IMR-90 (cell line): ENCODE results near the gene LRRC61. TPM values are rescaled to one million over a fixed set of nuclear protein-coding genes. Genes with fewer than 3 reads are reported as not detected.

Experiments used
- ATAC-seq: fragments of 200-7000 bp; cut with Tn5 transposase; 2 replicates; pipeline ENCODE4 v1.9.1; 2020; ENCODE audit warnings: low read depth, mild to moderate bottlenecking, moderate library complexity
- BruUV-seq: library from RNA; stranded (reverse); fragments of 400-500 nt; replicated peaks from 2 replicates; lab custom pipeline; 2021; lab: Mats Ljungman, UMichigan
- CTCF ChIA-PET: fragments of 300-600 bp; formaldehyde crosslinking; extraction: SDS; loops from one replicate; lab custom pipeline; 2021; ENCODE audit warnings: antibody characterized with exemption; lab: Yijun Ruan, JAX
- POLR2A ChIA-PET: fragments of 300-600 bp; sonication (Branson Sonifier 250); formaldehyde crosslinking; loops from one replicate; lab custom pipeline; 2022; ENCODE audit warnings: antibody characterized with exemption; ENCODE audit not compliant: unreplicated experiment; lab: Charles Lee
- DNase-seq: peaks from one replicate; pipeline ENCODE4 v3.0.0; 2013
- H2AFZ ChIP-seq: replicated peaks from 2 replicates; pipeline ENCODE3; 2013; ENCODE audit warnings: low read length, mild to moderate bottlenecking; ENCODE audit not compliant: poor library complexity
- H2AK5ac ChIP-seq: 2 replicates; pipeline ENCODE4 v1.6.1; 2013; ENCODE audit warnings: low read depth, low read length, inconsistent platforms
- H2AK9ac ChIP-seq: replicated peaks from 2 replicates; pipeline ENCODE3; 2013; ENCODE audit warnings: mild to moderate bottlenecking, low read depth, low read length, moderate library complexity; ENCODE audit not compliant: poor library complexity
- H2BK120ac ChIP-seq: 2 replicates; pipeline ENCODE4 v1.6.1; 2013; ENCODE audit warnings: low read depth, low read length, inconsistent platforms
- H2BK15ac ChIP-seq: 3 replicates; pipeline ENCODE4 v1.6.1; 2013; ENCODE audit warnings: low read depth, low read length, inconsistent platforms
- H2BK20ac ChIP-seq: 2 replicates; pipeline ENCODE4 v1.6.1; 2013; ENCODE audit warnings: low read depth, mild to moderate bottlenecking, inconsistent platforms, low read length, moderate library complexity
- H2BK5ac ChIP-seq: 2 replicates; pipeline ENCODE4 v1.6.1; 2013; ENCODE audit warnings: mild to moderate bottlenecking, low read depth, low read length, inconsistent platforms; ENCODE audit not compliant: poor library complexity, severe bottlenecking
- H3K14ac ChIP-seq: replicated peaks from 2 replicates; pipeline ENCODE4 v1.6.1; 2013; ENCODE audit warnings: low read depth, low read length, inconsistent platforms
- H3K18ac ChIP-seq: 2 replicates; pipeline ENCODE4 v1.6.1; 2013; ENCODE audit warnings: low read depth, low read length, control low read depth
- H3K23ac ChIP-seq: 2 replicates; pipeline ENCODE4 v1.6.1; 2013; ENCODE audit warnings: low read depth, low read length, inconsistent platforms
- H3K27ac ChIP-seq: 2 replicates; pipeline ENCODE4 v1.5.1; 2013; ENCODE audit warnings: mild to moderate bottlenecking, control low read depth, low read length; ENCODE audit not compliant: insufficient read depth
- H3K27me3 ChIP-seq: 2 replicates; pipeline ENCODE4 v1.6.1; 2013; ENCODE audit warnings: low read length; ENCODE audit not compliant: control insufficient read depth, insufficient read depth
- H3K36me3 ChIP-seq: 2 replicates; pipeline ENCODE4 v1.6.1; 2013; ENCODE audit warnings: low read length, mixed read lengths; ENCODE audit not compliant: control insufficient read depth, insufficient read depth
- H3K4ac ChIP-seq: 2 replicates; pipeline ENCODE4 v1.6.1; 2013; ENCODE audit warnings: low read depth, low read length, inconsistent platforms
- H3K4me1 ChIP-seq: 2 replicates; pipeline ENCODE4 v1.6.1; 2013; ENCODE audit warnings: low read length, mixed read lengths; ENCODE audit not compliant: control insufficient read depth, insufficient read depth
- H3K4me2 ChIP-seq: 2 replicates; pipeline ENCODE4 v1.6.1; 2013; ENCODE audit warnings: low read depth, mild to moderate bottlenecking, control low read depth, low read length, moderate library complexity
- H3K4me3 ChIP-seq: 2 replicates; pipeline ENCODE4 v1.5.1; 2013; ENCODE audit warnings: low read depth, mild to moderate bottlenecking, control low read depth, low read length, moderate library complexity; ENCODE audit not compliant: insufficient read depth
- H3K56ac ChIP-seq: 2 replicates; pipeline ENCODE4 v1.6.1; 2013; ENCODE audit warnings: low read length, inconsistent platforms; ENCODE audit not compliant: insufficient read depth; ENCODE audit errors: extremely low read depth
- H3K79me1 ChIP-seq, 2 experiments: 2 replicates each; pipeline ENCODE4 v1.6.1; 2013; ENCODE audit warnings: low read length in 2 of 2, inconsistent platforms in 1 of 2, low read depth in 1 of 2
- H3K9ac ChIP-seq: 2 replicates; pipeline ENCODE4 v1.6.1; 2013; ENCODE audit warnings: low read depth, low read length, control low read depth
- H3K9me1 ChIP-seq: 2 replicates; pipeline ENCODE4 v1.6.1; 2013; ENCODE audit warnings: low read length, inconsistent platforms; ENCODE audit not compliant: insufficient read depth
- H3K9me3 ChIP-seq: 2 replicates; pipeline ENCODE4 v1.6.1; 2013; ENCODE audit warnings: low read length; ENCODE audit not compliant: control insufficient read depth, insufficient read depth
- H4K20me1 ChIP-seq: 2 replicates; pipeline ENCODE4 v1.6.1; 2013; ENCODE audit warnings: low read length, inconsistent platforms; ENCODE audit not compliant: insufficient read depth
- H4K5ac ChIP-seq: 2 replicates; pipeline ENCODE4 v1.6.1; 2013; ENCODE audit warnings: mild to moderate bottlenecking, low read depth, low read length, control low read depth
- H4K8ac ChIP-seq, 2 experiments: 2 replicates each; pipeline ENCODE4 v1.6.1; 2013; ENCODE audit warnings: low read depth in 2 of 2, low read length in 2 of 2, control low read depth in 1 of 2, inconsistent platforms in 1 of 2
- H4K91ac ChIP-seq: 2 replicates; pipeline ENCODE4 v1.6.1; 2013; ENCODE audit warnings: low read depth, low read length, inconsistent platforms; ENCODE audit not compliant: insufficient read depth
- BHLHE40 ChIP-seq: fragments of 150-350 bp; IDR thresholded peaks from 2 replicates; pipeline ENCODE4 v1.6.1; 2016; ENCODE audit warnings: mild to moderate bottlenecking, low read depth, low read length
- CEBPB ChIP-seq: IDR thresholded peaks from 2 replicates; pipeline ENCODE4 v1.6.1; 2012; ENCODE audit warnings: low read depth, low read length, improper control_type of control experiment
- CHD1 ChIP-seq: IDR thresholded peaks from 2 replicates; pipeline ENCODE4 v1.6.1; 2012; ENCODE audit warnings: low read depth, low read length, improper control_type of control experiment
- FOS ChIP-seq: fragments of 150-350 bp; IDR thresholded peaks from 2 replicates; pipeline ENCODE4 v1.6.1; 2016; ENCODE audit warnings: low read depth, low read length
- MAFK ChIP-seq: IDR thresholded peaks from 2 replicates; pipeline ENCODE4 v1.6.1; 2012; ENCODE audit warnings: low read depth, low read length, improper control_type of control experiment
- MXI1 ChIP-seq: IDR thresholded peaks from 2 replicates; pipeline ENCODE4 v1.6.1; 2012; ENCODE audit warnings: low read depth, mild to moderate bottlenecking, low read length, moderate library complexity, borderline replicate concordance
- NFE2L2 ChIP-seq: fragments of 150-350 bp; IDR thresholded peaks from 2 replicates; pipeline ENCODE4 v1.6.1; 2016; ENCODE audit warnings: low read depth, mild to moderate bottlenecking, low read length
- POLR2A ChIP-seq: IDR thresholded peaks from 2 replicates; pipeline ENCODE4 v1.6.1; 2012; ENCODE audit warnings: mild to moderate bottlenecking, low read depth, low read length
- RAD21 ChIP-seq: IDR thresholded peaks from 2 replicates; pipeline ENCODE4 v1.6.1; 2012; ENCODE audit warnings: low read length, improper control_type of control experiment
- RCOR1 ChIP-seq: IDR thresholded peaks from 2 replicates; pipeline ENCODE4 v1.6.1; 2012; ENCODE audit warnings: mild to moderate bottlenecking, low read length, improper control_type of control experiment; ENCODE audit not compliant: insufficient replicate concordance
- RFX5 ChIP-seq: IDR thresholded peaks from 2 replicates; pipeline ENCODE4 v1.8.0; 2012; ENCODE audit warnings: low read depth, mild to moderate bottlenecking, low read length, moderate library complexity
- WGBS, 2 experiments: methylation state at CpG; one replicate each; pipeline versions ENCODE4 v1.1.5 to v1.1.7; 2013; ENCODE audit warnings: missing lambda C conversion rate in 2 of 2; ENCODE audit not compliant: insufficient read length in 1 of 2; ENCODE audit errors: extremely low coverage in 2 of 2; 5-methylcytosine and 5-hydroxymethylcytosine counted together
- dilution Hi-C: fragments of 300-500 bp; cut with HindIII; formaldehyde crosslinking; loops from one replicate; pipeline ENCODE4 v1.14.3; 2018; ENCODE audit warnings: low sequenced_read_pairs; ENCODE audit not compliant: unreplicated experiment
- in situ Hi-C: fragments of 300-500 bp; cut with MboI; formaldehyde crosslinking; loops from 3 replicates; pipeline ENCODE4 v1.14.3; 2019; ENCODE audit warnings: low sequenced_read_pairs, inconsistent platforms, mixed read lengths
- intact Hi-C: fragments of 100-400 bp; cut with micrococcal nuclease; formaldehyde crosslinking; loops from 2 replicates; pipeline ENCODE4 v1.10.0; 2022
- polyA plus RNA-seq, 3 experiments: library from polyadenylated mRNA; depleted of rRNA; stranded (reverse); fragments of >200 nt; gene quantifications; 2 replicates each; pipeline ENCODE4 v1.2.3, GENCODE V29; 2012; ENCODE audit warnings: low replicate concordance in 1 of 3
- total RNA-seq: library from RNA; depleted of rRNA; stranded (reverse); fragments of >200 nt; gene quantifications from 2 replicates; pipeline ENCODE4 v1.2.3, GENCODE V29; 2012
- TF ChIP-seq, protein P1 (sequence below): fragments of 150-350 bp; IDR thresholded peaks from 2 replicates; pipeline ENCODE4 v1.6.1; 2016; ENCODE audit warnings: low read depth, mild to moderate bottlenecking, low read length, moderate library complexity, borderline replicate concordance
- TF ChIP-seq, protein P2 (sequence below): fragments of 150-350 bp; IDR thresholded peaks from 2 replicates; pipeline ENCODE4 v1.6.1; 2017; ENCODE audit warnings: mild to moderate bottlenecking, antibody characterized with exemption, low read length, low read depth
- TF ChIP-seq, protein P3 (sequence below): conservative IDR thresholded peaks from 2 replicates; pipeline ENCODE4 v1.5.1; 2012; ENCODE audit warnings: mild to moderate bottlenecking, low read depth, low read length, improper control_type of control experiment

The LRRC61 gene
- total and polyA plus RNA-seq, 2 of the 4 experiments (the other 2 are of a cell fraction), result 0.07 TPM; not detected in 1

DNA sequence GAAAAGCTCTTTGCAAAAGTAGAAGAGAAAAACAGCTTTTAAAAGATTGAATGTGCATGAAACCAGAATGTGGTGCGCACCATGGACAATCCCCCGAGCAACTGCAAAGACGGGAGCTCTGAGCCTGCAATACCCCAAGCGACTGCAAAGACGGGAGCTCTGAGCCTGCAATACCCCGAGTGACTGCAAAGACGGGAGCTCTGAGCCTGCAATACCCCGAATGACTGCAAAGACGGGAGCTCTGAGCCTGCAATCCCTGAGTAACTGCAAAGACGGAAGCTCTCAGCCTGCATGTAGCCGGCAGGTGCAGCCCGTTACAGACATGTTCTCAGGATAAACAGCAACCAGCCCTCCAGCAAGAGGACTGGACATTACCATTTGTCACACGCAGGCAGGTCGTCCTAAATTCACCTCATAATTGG lies 62.2 kb downstream of the LRRC61 start:
- DNase-seq (no peak), ATAC-seq (no peak)
- H2AFZ ChIP-seq, result no peak overlapping the region
- no peak overlapping the region for H3K14ac ChIP-seq
- 86% methylated on average over 9 of the region's 14 CpGs; no CpG with 5 or more reads in 1 of the 2 experiments for WGBS, 2 experiments
- H3K9me1 ChIP-seq, result peaks cover 12% of the 10 kb centered on the region; the same call in 1 of the 2 replicates
- POLR2A ChIA-PET, result no interaction called here
- H2BK120ac ChIP-seq, result no peak overlapping the region
- H2AK5ac ChIP-seq, result no peak overlapping the region
- TF ChIP-seq, protein P1, sequence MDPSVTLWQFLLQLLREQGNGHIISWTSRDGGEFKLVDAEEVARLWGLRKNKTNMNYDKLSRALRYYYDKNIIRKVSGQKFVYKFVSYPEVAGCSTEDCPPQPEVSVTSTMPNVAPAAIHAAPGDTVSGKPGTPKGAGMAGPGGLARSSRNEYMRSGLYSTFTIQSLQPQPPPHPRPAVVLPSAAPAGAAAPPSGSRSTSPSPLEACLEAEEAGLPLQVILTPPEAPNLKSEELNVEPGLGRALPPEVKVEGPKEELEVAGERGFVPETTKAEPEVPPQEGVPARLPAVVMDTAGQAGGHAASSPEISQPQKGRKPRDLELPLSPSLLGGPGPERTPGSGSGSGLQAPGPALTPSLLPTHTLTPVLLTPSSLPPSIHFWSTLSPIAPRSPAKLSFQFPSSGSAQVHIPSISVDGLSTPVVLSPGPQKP, result no peak
- no peak for TF ChIP-seq POLR2A
- TF ChIP-seq RAD21, result no peak
- no peak for TF ChIP-seq BHLHE40
- TF ChIP-seq RFX5, result no peak
- TF ChIP-seq RCOR1, result no peak
- no peak for TF ChIP-seq FOS
- no peak for TF ChIP-seq CEBPB
- TF ChIP-seq, protein P2, sequence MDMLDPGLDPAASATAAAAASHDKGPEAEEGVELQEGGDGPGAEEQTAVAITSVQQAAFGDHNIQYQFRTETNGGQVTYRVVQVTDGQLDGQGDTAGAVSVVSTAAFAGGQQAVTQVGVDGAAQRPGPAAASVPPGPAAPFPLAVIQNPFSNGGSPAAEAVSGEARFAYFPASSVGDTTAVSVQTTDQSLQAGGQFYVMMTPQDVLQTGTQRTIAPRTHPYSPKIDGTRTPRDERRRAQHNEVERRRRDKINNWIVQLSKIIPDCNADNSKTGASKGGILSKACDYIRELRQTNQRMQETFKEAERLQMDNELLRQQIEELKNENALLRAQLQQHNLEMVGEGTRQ, result no peak
- TF ChIP-seq NFE2L2, result no peak
- TF ChIP-seq MAFK, result no peak
- TF ChIP-seq MXI1, result no peak
- TF ChIP-seq, protein P3, sequence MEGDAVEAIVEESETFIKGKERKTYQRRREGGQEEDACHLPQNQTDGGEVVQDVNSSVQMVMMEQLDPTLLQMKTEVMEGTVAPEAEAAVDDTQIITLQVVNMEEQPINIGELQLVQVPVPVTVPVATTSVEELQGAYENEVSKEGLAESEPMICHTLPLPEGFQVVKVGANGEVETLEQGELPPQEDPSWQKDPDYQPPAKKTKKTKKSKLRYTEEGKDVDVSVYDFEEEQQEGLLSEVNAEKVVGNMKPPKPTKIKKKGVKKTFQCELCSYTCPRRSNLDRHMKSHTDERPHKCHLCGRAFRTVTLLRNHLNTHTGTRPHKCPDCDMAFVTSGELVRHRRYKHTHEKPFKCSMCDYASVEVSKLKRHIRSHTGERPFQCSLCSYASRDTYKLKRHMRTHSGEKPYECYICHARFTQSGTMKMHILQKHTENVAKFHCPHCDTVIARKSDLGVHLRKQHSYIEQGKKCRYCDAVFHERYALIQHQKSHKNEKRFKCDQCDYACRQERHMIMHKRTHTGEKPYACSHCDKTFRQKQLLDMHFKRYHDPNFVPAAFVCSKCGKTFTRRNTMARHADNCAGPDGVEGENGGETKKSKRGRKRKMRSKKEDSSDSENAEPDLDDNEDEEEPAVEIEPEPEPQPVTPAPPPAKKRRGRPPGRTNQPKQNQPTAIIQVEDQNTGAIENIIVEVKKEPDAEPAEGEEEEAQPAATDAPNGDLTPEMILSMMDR, result no peak
- TF ChIP-seq CHD1, result no peak
- dilution Hi-C loops (no loop called here), intact Hi-C loops (no loop called here), in situ Hi-C loops (no loop called here)
- no peak overlapping the region for H3K4ac ChIP-seq
- CTCF ChIA-PET, result interaction anchor here (1.2 kb wide), 1 partner anchor 29 kb away, joined by 5 read pairs; no protein-coding TSS in a partner anchor
- H4K20me1 ChIP-seq, result peaks cover 7% of the 10 kb centered on the region; the same call in 1 of the 2 replicates
- H2BK20ac ChIP-seq, result no peak overlapping the region
- no peak overlapping the region for H3K56ac ChIP-seq
- no peak overlapping the region for H2BK15ac ChIP-seq
- no peak overlapping the region for H2AK9ac ChIP-seq
- no peak overlapping the region for H4K5ac ChIP-seq
- H3K4me2 ChIP-seq, result no peak overlapping the region
- H4K91ac ChIP-seq, result no peak overlapping the region
- H3K79me1 ChIP-seq, result peaks cover 13 to 48% of the 10 kb centered on the region in 2 experiments
- H3K9me3 ChIP-seq, result no peaks in the 10 kb centered on the region
- no peak overlapping the region for H3K4me3 ChIP-seq
- H3K4me1 ChIP-seq, result peaks cover 13% of the 10 kb centered on the region
- H4K8ac ChIP-seq, result no peak overlapping the region
- BruUV-seq, result no TSS peak
- H3K27ac ChIP-seq, result no peak overlapping the region
- H3K27me3 ChIP-seq, result no peaks in the 10 kb centered on the region
- no peak overlapping the region for H3K18ac ChIP-seq
- peaks cover 4% of the 10 kb centered on the region; the same call in 1 of the 2 replicates for H3K36me3 ChIP-seq
- no peak overlapping the region for H2BK5ac ChIP-seq
- no peak overlapping the region for H3K9ac ChIP-seq
- no peak overlapping the region for H3K23ac ChIP-seq
